ENCODE data around the gene DSG2.

Gene DSG2

GRCh38 chr18:31592506-31593157 lies 94.7 kb downstream of the DSG2 start:
- no peak for DNase-seq

GRCh38 chr18:31595121-31595771 lies 97.3 kb downstream of the DSG2 start:
- no peak for DNase-seq

GRCh38 chr18:31596081-31596872 lies 98.3 kb downstream of the DSG2 start:
- DNase-seq: no peak

- no peak for DNase-seq
Measured at GRCh38 chr18:31598021-31598805, 100.2 kb downstream of the DSG2 start.
